Fibroblast of mammary gland (primary cell): Measurements from ENCODE around the gene MKNK2.

Experiments used
- DNase-seq: peaks from one replicate; pipeline ENCODE4 v3.0.0-alpha.2; 2010; ENCODE audit warnings: low read depth
- H3K4me3 ChIP-seq: 2 replicates; pipeline ENCODE4 v1.5.1; 2011; ENCODE audit warnings: low read depth, mild to moderate bottlenecking, low read length, moderate library complexity; ENCODE audit not compliant: control insufficient read depth
- TF ChIP-seq, protein P1 (sequence below): conservative IDR thresholded peaks from 2 replicates; pipeline ENCODE4 v1.5.1; 2011; ENCODE audit warnings: low read depth, low read length, inconsistent platforms; ENCODE audit not compliant: control insufficient read depth, insufficient read depth

The MKNK2 gene

DNA sequence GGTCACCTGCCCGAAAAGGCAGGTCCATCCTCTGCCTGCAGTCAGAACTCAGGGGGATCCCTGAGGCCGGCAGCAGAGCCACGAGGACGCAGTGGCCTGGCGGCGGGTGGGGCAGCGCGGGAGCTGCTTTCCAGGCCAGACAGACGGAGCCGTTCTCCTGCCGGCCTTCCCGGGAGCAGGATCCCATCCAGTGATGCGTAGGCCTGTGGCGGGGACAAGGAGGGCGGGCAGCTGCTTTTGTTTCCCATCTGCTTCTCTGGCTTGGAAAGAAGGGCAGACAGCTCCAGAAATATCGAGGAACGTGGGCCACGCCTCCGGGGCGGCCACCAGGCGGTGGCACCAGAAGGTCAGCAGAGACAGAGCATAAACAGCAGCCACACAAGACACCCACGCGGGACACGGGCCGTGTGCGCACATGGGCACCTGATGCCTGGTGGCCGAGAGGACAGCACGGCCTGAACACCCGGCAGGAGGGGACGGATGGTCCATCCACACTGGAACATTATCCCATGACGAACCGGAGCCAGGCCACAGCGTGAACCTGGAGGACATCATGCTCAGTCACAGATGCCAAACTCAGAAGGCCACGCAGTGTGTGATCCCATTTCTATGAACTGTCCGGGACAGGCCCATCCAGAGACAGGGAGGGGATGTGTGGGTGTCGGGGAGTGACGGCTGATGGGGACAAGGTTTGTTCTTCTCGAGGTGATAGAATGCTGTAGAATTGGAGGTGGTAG is 13.9 kb upstream of the MKNK2 start:
- TF ChIP-seq, protein P1, sequence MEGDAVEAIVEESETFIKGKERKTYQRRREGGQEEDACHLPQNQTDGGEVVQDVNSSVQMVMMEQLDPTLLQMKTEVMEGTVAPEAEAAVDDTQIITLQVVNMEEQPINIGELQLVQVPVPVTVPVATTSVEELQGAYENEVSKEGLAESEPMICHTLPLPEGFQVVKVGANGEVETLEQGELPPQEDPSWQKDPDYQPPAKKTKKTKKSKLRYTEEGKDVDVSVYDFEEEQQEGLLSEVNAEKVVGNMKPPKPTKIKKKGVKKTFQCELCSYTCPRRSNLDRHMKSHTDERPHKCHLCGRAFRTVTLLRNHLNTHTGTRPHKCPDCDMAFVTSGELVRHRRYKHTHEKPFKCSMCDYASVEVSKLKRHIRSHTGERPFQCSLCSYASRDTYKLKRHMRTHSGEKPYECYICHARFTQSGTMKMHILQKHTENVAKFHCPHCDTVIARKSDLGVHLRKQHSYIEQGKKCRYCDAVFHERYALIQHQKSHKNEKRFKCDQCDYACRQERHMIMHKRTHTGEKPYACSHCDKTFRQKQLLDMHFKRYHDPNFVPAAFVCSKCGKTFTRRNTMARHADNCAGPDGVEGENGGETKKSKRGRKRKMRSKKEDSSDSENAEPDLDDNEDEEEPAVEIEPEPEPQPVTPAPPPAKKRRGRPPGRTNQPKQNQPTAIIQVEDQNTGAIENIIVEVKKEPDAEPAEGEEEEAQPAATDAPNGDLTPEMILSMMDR, result no peak
- no peak for DNase-seq
- H3K4me3 ChIP-seq, result no peak overlapping the region

- DNase-seq, result no peak
- TF ChIP-seq, protein P1, result no peak
- H3K4me3 ChIP-seq, result no peak overlapping the region
Observed at GRCh38 chr19:2064395-2064787, 13.3 kb upstream of the MKNK2 start.

DNA sequence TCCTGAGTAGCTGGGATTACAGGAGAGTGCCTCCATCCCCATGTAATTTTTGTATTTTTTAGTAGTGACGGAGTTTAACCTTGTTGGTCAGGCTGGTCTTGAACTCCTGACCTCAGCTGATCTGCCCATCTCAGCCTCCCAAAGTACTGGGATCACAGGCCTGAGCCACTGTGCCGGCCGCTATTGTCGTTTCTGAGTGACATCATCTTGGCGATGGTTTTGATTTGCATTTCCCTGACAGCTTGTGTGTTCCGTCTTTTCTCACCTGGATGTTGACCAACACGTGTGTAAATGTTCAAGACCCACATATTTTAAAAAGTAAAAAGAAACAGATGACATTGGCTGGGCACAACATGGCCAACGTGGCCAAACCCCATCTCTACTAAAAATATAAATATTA is 12.8 kb upstream of the MKNK2 start:
- DNase-seq, result no peak
- H3K4me3 ChIP-seq, result no peak overlapping the region
- TF ChIP-seq, protein P1, result no peak

- H3K4me3 ChIP-seq, result no peak overlapping the region
- TF ChIP-seq, protein P1, result no peak
- DNase-seq, result no peak
Observed at GRCh38 chr19:2062770-2063169, 11.7 kb upstream of the MKNK2 start.

DNA sequence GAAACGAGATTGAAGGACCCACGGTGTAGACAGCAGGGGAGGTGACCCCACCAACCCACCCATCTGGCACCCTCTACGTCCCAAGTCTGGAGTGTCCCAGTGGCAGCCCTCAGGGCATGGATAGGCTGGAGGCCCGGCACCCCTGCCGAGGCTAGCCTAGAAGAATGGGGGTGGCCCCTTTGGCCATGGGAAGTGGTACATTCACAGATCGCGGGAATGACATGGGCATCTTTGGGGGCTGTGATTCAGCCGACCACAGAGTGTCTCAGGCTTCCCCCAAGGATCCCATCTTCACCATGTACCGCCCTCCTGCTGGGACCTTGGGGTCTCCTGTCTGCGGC is 11.3 kb upstream of the MKNK2 start:
- TF ChIP-seq, protein P1, result no peak
- DNase-seq, result no peak
- H3K4me3 ChIP-seq, result no peak overlapping the region

DNA sequence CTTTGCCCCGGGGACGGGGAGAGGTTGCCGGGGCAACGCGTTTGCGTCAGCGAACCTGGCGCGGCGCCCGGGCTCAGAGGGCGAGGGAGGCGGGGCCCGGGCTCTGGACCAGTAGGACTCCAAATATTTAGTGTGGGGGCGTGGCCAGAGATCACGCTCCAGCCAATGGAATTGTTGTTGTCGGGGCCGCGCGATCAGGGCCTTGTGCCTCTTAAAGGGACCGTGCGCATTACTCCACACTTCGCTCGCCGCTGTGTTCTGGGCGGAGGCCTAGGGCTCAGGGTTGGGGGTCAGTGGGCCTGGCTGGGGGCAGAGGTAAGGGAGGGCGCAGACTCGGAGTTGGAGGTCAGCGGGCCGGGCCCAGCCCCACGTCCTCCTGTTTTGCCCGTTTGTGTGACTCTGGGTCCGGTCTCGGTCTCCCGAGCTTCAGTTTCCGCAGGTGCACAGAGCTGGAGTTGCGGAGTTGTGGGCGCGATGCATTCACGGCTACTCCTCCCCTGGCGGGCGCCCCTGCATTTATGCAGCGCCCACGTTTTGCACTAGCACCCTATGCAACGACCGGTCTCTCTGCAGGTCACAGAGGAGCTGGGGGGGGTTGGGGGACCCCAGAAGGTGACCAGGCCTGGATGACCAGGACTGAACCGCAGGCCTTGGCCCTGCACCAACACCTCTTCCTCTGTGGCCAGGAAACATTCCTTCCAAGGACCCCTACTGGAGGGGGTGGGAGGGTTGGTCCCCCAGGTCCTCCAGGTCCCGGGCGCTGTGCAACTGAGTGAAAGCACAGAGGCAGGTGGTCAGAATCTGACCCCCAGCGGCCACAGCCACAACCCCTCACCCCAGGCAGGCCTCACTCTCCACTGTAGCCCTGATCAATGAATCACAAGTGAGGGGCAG is 10.7 kb upstream of the MKNK2 start:
- TF ChIP-seq, protein P1, result no peak
- peak overlapping the region; percentile 56 for H3K4me3 ChIP-seq
- DNase-seq, result peak; percentile 96
